ENCODE measurements around the gene RC3H1.
A peak's percentile ranks its signal among the peaks of the same experiment; 100 is the strongest.
"Not testable (repeated sequence)": the region's sequence is repeated elsewhere in the genome, so short reads cannot be mapped to it uniquely, and the experiment has no call there.

Gene RC3H1

DNA sequence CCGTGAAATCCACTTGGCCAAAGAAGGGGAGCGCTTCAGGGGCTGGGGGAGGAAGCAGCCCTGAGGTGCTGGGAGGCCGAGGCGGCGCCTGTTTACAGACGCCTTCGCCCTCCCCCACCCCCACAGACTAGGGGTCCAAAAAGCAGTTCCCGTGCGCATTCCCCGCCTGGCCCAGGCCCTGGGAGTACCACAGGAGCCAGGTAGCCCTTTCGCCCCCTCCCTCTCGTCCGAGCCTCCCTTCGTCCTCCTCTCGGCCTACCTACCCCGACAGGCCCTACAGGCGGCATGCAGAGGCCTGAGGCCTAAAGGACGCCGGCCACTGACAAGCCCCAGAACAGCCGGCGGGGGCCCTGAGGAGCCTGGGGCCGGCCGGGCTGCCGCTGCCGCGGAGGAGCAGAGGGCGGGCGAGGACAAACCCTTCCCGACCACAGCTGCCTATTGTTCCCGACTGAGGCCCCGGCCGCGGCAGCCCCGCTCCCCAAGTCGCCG is 522 bp downstream of the RC3H1 start:
- DNase-seq (ENCODE audit: low read depth), result peak; percentile 26

DNA sequence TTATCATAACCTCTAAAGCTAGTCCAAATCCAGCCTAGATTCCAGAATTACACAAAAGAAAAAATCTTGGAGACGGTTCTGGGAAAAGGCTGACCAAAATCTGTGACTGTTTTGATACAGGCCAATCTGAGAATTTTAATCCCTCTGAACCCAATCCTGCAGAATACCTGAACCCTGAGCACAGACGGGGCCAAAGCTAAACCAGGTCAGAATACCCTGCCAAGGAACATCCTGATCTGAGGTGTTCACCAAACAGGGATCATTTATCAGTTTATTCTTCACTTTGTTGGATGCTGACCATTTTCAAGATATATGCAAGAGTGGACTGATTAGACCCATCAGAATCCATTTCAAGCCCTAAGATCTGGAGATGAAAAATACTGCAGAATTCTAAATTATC is 3.6 kb downstream of the RC3H1 start:
- DNase-seq (ENCODE audit: low read depth), result no peak

DNA sequence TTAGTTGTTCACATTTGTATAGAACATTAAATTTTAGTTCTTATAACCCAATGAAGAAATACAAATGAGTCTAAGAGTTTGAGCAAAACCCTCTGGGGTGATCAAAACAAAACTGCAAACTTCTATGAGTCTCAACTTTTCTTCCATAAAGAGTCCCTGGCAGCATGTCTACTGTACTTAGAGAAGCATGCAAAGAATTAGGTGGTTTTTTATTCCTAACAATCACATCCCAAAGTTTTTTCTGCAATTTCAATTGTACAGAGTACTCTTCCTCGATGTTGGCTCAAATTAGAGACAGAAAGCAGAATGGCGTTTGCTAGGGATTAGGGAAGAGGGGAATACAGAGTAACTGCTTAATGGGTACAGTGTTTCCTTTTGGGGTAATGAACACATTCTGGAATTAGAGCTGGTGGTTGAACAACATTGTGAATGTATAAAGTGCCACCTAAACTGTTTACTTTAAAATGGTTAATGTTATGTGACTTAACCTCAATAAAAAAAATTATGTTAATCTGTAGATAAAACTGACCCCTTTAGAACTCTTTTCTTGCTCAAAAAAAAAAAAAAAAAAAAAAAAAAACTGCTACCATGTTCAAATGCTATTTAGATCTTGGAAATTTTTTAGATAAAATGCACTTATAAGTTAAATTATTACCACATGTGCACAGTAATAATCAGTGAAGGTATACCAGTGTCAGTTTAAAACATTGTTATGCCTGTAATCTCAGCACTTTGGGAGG is 4.8 kb downstream of the RC3H1 start:
- no peak for DNase-seq (ENCODE audit: low read depth)

DNA sequence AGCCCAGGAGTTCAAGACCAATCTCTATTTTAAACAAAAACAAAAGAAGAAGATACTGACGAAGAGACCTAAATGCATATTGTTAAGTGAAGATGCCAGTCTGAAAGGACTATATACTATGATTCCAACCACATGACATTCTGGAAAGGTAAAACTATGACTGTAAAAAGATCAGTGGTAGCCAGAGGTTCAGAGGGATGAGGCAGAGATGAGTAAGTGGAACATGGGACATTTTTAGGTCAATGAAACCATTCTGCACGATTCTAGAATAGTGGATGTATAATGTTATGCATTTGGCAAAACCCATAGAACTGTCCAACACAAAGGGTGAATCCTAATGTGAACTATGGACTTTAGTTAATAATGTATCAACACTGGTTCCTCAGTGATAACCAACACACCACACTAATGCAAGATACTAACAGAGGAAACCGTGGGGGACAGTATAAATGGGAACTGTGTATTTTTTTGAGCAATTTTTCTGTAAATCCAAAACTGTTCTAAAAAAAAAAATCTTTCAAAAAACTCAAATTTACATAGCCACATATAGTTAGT is 8.2 kb downstream of the RC3H1 start:
- DNase-seq (ENCODE audit: low read depth), result no peak

DNA sequence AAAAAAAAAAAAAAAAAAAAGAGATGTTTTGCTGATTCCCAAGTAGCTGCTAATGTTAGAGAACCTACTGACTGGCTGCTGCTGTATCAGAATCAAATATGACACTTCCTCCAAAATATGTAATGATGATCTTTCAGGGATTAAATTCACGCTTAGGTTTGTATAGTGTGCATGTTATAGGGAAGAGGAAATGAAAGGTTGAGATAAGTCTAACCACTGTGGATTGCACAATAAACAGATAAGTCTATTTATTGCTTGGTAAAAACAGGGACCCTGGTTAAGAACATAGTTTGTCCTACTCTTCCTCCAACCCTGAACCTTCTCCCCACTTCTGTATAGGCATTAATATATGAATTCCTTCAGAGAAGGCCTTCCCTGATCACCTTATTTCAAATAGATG is 13.2 kb downstream of the RC3H1 start:
- no peak for DNase-seq (ENCODE audit: low read depth)

DNA sequence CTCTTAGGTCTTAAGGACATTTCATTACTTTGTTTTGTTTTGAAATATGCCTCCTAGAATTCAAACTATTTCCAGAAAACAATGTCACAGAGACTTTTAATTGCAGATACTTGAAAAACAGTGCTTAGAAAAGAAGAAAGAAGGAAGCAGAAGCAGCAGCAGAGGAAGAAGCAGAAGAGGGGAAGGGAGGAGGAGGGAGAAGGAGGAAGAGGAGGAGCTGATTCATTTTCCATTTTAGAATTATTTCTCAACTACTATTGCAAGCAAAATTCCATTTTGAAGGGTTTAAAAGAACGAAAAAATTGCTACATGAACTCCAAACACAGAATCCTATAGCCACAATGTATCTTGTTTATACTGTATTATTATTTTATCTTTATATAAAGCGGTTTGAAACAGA is 13.9 kb downstream of the RC3H1 start:
- no peak for DNase-seq (ENCODE audit: low read depth)

DNA sequence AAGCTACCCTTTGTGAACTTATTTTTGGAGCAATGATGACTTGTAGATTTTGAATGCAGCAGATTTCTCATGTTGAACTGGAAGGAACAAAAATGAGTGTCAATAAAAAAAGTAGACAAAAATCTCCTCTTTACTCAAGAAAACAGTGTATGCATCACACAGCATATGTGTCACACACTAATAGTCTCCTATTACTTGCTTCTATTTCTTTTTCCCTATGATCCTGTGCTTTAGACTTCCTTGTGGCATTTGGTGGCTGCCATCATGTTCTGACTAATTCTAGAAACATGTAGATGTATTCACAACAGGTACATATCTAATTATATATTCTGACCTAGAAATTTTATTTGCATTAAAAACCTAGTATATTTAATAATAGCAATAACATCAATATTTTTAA is 14.3 kb downstream of the RC3H1 start:
- no peak for DNase-seq (ENCODE audit: low read depth)

DNA sequence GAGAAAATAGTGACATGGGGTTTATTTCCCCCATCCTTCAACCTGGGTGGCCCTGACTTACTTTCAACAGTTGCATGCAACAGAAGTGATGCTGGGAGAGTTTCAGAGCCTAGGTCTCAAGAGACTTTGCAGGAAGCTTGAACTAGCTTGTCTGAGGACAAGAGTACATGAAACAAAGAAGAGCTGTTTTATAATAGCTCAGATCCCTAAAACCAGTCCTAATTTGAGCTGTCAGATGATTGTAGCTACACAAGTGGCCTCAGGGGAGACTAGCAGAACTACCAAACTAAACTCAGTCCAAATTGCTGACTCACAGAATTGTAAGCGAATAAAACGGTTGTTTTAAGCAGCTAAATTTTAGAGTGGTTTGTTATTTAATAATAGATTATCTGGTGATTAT is 17.1 kb downstream of the RC3H1 start:
- DNase-seq (ENCODE audit: low read depth), result no peak

DNA sequence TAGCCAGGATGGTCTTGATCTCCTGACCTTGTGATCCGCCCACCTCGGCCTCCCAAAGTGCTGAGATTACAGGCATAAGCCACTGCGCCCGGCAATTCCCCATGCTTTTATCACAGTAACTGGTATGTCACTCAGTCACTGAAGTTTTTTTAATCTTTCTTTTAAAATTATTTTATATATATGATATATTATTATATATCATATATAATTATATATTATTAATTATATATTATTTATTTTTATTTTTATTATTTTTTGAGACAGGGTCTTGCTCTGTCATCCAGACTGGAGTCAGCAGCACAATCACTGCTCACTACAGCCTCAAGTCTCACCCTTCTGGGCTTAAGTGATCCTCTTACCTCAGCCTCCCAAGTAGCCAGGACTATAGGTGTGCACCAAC is 18.3 kb downstream of the RC3H1 start:
- no peak for DNase-seq (ENCODE audit: low read depth)

DNA sequence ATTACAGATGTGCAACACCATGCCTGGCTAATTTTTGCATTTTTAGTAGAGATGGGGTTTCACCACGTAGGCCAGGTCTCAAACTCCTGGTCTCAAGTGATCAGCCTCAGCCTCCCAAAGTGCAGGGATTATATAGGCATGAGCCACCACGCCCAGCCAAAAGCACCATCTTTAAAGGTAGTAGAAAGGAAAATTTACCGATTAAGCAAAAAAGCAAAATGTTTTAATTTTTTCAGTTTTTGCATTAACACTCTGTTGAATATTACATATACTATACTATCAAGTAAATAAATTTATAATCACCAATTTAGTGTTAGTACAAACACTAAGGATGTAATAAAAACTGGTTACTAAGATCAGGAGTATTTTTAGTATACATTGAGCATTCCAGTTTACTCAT is 20.6 kb downstream of the RC3H1 start:
- no peak for DNase-seq (ENCODE audit: low read depth)

DNA sequence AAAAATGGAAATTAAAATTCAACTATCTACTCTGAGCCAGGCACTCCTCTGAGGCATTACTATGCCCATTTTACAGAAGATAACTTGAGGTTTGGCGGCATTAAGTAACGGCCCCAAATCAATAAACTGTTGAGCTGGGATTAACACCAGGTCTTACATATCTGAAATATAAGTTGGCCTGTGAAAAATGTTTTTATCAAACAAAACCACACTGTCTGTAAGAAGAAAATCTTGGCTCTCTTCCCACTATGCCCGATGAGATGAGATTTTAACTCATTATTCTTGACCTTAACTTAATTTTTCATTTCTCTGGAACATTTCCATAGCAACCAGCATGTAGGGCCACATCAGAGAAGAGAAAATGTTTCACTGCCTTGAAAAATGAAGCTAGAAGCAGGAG is 21.8 kb downstream of the RC3H1 start:
- DNase-seq (ENCODE audit: low read depth), result no peak

DNA sequence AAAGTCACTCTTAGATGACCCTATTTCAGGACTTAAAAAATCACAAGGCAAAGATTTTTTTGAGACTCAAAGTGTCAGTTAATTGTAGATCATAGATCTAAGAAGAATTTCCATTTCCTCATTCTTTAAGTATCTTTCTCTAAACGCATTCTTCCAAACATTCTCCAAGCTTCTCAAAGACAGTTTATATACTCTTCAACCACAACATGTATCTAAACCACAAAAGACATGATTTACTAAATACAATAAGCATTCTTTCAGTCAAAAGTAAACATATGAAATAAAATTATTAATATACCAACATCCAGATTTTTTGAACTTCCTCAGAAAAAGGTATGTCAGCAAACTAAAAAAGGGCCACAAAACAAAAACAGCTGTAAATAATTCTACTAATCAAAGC is 24.4 kb downstream of the RC3H1 start:
- no peak for DNase-seq (ENCODE audit: low read depth)

DNA sequence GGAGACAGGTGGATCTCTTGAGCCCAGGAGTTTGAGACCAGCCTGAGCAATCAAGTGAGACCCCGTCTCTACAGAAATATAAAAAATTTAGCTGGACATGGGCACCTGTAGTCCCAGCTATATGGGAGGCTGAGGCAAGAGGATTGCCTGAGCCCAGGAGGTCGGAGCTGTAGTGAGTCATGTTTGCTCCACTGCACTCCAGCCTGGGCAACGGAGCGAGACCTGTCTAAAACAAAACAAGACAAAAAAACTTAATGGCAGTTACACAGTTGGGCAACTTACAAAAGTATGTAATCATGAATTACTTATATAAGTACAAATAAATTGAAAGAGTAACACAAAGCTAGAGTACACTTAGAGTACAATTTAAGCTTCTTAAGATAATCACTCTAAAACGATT is 25.2 kb downstream of the RC3H1 start:
- no peak for DNase-seq (ENCODE audit: low read depth)

DNA sequence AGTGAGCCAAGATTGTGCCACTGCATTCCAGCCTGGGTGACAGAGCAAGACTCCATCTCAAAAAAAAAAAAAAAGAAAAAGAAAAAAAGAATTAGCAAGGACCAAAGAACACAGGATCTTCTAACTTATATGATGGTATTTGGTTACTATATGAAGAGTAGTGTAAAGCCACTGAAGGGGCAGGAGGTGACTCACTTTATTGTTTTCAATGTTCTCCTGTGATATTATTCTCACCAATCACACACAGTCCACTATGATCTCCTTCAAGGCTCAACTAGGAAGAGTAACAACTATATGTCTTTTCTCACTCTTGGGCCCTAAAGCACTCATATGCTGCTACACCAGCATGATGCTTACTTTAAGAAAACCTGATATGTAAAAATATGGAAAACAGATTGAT is 26.7 kb downstream of the RC3H1 start:
- DNase-seq (ENCODE audit: low read depth), result no peak

DNA sequence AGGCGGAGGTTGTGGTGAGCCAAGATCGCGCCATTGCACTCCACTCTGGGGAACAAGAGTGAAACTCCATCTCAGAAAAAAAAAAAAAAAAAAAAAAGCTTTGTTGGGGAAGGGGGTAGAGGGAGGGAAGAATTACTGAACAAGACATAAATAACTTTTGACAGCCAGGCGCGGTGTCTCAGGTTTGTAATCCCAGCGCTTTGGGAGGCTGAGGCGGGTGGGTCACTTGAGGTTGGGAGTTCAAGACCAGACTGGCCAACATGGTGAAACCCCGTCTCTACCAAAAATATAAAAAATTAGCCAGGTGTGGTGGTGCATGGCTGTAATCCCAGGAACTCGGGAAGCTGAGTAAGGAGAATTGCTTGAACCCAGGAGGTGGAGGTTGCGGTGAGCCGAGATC is 28.2 kb downstream of the RC3H1 start:
- DNase-seq (ENCODE audit: low read depth), result not testable (repeated sequence)

DNA sequence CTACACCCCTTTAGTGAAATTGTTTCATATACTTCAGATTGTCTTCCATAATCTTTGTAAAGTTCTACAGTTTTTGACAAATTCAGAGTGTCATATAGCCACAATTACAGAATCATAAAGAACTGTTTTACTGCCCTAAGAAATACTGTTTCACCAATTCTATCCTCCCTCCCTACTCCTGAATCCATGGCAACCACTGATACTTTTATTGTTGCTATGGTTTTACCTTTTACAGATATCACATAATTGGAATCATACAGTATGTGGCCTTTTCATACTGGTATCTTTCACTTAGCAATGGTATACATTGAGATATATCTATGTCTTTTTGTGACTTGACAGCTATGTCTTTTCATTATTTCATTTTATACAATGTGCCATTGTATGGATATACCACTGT is 34.1 kb downstream of the RC3H1 start:
- no peak for DNase-seq (ENCODE audit: low read depth)

DNA sequence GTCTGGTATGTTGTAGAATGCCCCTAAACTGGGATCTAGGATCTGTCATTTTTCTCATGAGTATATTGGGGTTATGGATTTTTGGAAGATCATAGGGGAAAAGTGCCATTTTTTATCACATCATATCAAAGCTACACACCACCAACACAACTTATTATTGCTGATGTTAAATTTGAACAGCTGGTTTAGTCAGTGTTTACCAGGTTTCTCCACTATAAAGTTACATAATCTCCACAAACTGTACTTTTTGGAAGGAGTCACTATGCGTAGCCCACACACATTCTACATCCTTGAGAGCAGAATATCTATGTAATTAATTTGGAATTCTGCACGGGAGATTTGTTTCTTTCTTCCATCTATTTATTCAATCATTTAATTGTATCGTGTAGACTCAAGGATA is 35.2 kb downstream of the RC3H1 start:
- no peak for DNase-seq (ENCODE audit: low read depth)

DNA sequence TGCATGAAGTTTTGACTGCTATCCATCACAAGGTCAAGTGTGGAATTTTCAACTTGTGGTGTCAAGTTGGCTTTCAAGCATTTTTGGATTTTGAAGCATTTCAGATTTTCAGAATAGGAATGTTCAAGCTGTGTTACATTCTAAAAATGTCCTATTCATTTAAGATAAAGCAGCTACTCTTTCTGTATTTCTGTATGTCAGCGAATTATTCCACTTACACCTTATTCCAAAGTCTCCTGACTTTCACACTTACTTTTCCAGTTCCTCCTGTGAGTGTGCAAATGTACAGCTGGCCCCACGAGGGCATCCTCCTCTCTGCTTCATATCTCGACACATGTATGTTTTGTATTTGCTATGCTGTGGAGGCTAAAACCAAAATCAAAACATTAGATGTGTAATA is 51.9 kb downstream of the RC3H1 start:
- DNase-seq (ENCODE audit: low read depth), result no peak

DNA sequence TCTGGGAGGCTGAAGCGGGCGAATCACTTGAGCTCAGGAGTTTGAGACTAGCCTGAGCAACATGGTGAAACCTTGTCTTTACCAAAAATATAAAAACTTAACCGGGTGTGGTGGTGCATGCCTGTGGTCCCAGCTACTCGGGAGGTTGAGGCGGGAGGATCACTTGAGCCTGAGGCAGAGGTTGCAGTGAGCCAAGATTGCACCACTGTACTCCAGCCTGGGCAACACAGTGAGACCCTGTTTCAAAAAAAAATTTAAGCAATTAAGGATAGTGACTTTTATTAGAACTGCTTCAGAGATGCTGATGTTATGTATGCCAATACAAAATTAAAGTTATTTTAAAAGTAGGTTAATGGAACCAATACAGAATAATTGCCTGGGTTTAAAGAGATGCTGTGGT is 56.3 kb downstream of the RC3H1 start:
- DNase-seq (ENCODE audit: low read depth), result not testable (repeated sequence)

DNA sequence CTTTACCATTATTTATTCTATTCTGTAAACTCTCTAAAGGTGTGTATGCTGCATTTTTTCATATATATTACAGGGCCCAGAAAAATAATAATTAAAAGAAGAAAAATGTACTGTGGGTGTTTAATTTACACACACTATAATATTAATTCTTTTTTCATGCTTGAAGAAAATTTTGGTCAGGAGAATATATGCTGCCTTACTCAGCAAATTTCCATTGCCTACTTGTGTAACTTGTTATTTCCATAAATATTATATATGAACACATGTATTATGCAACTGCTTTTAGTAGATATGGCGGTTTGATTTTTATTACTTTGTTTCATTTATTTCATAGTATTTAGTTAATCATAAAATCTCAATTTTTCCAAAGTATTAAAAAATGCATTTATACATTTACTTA is 58.7 kb downstream of the RC3H1 start:
- no peak for DNase-seq (ENCODE audit: low read depth)

DNA sequence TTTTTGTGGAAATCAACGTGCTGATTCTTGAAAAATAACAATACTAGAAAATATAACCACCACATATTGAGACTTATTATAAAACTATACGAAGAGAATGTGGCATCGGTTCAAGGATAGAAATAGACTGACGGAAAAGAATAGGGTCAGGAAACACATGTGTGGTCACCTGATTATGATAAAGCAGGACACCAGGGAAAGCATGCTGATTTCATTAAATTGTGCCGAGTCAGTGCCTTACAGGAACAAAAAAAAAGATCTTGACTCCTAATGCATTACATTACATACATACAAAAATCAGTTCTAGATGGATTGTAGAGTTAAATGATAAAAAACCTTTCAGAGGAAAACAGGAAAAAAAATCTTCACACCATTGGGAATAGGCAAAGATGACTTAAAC is 61.5 kb downstream of the RC3H1 start:
- no peak for DNase-seq (ENCODE audit: low read depth)

DNA sequence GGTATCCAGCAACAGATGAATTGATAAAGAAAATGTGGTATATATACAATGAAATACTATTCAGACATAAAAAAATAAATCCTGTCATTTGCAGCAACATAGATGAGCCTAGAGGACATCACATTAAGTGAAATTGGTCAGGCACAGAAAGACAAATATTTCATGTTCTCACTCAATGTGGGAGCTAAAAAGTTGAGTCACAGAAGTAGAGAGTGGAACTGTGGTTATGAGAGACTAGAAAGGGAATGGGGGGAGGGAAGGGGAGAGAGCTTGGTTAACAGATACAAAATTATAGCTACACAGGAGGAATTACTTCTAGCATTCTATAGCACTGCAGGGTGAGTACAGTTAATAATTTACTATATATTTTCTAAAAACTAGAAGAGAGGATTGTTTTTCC is 68.0 kb downstream of the RC3H1 start:
- no peak for DNase-seq (ENCODE audit: low read depth)

DNA sequence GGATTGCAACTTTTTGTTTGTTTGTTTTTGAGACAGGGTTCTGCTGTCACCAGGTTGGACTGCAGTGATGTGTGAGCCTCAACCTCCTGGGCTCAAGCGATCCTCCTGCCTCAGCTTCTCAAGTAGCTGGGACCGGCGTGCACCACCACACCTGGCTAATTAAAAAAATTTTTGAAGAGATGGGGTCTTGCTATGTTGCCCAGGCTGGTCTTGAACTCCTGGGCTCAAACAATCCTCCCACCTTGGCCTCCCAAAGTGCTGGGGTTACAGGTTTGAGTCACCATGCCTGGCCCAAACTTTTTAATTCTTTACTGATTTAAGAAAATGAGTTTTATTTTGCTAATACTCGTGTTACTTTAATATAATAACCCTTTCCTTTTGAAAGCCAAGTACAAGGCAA is 73.6 kb downstream of the RC3H1 start:
- no peak for DNase-seq (ENCODE audit: low read depth)

DNA sequence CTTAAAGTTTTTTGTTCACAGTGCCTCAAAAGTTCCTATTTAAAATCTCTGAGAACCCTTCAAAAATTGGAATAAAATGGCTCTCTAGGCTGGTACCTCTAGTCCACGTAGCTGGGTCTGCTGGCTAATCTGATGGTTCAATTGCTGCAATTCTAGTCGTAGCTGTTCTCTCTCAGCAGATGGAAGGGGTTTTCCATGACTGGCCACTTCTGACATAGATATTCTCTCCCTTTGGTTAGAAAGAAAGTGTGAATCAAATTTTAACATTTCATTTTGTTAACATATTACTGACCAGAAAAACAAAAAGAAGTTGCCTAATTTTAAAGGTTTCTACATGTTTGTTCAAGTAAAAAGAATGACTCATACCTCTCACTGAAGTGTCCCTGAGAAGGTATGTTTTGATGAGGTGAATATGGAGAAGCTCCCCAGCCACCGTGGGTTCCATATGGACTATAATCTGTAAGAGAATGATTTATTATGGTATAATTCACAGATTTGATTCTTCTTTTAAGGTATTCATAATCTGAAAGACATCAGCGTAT is 75.7 kb downstream of the RC3H1 start:
- DNase-seq (ENCODE audit: low read depth), result no peak
